Measurements from ENCODE around the gene NRAP. TPM values are rescaled to one million over a fixed set of nuclear protein-coding genes. Genes with fewer than 3 reads are reported as not detected.

NRAP gene
- total RNA-seq, 1 donor: under 0.01 TPM

DNA sequence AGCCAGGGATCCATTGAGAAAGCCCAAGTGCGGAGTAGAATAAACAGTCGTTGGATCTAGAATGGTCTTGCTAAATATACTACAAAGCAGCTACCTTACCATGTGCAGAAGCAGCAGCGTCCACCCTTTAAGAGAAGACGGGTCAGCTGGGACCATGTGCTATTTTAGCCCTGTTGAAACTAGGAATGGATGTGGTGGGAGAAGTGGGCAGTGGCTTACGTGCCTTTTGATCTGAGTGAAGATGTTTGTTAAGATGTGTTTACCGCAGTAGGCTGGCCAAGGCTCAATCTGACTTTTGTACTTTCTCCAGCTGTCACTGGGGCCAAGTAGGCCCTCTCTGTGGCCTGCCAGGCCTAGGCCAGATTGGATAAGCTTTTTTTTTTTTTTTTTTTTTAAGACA is 101.8 kb downstream of the NRAP start:
- TF ChIP-seq, protein P1, sequence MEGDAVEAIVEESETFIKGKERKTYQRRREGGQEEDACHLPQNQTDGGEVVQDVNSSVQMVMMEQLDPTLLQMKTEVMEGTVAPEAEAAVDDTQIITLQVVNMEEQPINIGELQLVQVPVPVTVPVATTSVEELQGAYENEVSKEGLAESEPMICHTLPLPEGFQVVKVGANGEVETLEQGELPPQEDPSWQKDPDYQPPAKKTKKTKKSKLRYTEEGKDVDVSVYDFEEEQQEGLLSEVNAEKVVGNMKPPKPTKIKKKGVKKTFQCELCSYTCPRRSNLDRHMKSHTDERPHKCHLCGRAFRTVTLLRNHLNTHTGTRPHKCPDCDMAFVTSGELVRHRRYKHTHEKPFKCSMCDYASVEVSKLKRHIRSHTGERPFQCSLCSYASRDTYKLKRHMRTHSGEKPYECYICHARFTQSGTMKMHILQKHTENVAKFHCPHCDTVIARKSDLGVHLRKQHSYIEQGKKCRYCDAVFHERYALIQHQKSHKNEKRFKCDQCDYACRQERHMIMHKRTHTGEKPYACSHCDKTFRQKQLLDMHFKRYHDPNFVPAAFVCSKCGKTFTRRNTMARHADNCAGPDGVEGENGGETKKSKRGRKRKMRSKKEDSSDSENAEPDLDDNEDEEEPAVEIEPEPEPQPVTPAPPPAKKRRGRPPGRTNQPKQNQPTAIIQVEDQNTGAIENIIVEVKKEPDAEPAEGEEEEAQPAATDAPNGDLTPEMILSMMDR (IDR thresholded peaks at IDR 0.05; ENCODE audit: insufficient read depth, low read depth, low read length): no peak

DNA sequence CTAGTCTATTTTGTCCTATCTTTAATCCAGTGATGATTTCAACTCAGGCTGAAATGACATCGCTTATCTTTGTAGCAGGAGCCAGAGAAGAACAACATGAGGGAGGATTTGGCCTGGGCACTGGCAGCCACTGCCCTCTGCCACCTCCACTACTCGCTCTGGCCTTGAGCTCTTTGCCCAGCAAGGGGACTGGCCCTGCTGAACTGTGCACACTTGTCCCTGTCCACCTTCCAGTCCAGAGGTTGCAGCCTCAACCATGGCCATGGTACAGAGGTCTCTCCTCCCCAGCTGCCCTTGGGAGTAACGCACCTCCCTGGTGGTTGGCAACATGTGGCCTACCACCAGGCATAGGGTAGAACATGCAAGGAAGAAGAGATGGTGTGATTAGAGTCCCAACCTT is 102.6 kb downstream of the NRAP start:
- no peak overlapping the region for H3K4me3 ChIP-seq (ENCODE audit: low read depth, low read length)
- TF ChIP-seq, protein P1 (IDR thresholded peaks at IDR 0.05; ENCODE audit: insufficient read depth, low read depth, low read length): no peak

More for the DNA sequence above, 101.8 kb downstream of the NRAP start:
- DNase-seq (ENCODE audit: low read depth): no peak
- no peak overlapping the region for H3K4me3 ChIP-seq (ENCODE audit: low read depth, low read length)

DNA sequence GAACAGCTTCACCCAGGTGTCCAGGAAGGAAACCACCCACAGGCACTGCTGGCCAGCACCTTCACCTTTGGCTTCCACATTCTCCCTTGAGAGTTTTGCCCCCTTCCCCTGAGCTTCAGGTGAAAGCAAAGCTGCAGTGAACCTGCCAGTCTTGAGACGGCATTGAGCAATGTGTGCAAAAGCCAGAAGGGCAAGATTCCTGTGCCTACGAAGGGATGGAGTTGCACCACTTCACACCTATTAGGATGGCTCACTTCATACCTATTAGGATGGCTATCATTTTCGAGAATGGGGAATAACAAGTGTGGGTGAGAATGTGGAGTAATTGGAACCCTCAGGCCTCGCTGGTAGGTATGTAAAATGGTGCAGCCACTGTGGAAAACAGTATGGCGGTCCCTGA is 103.8 kb downstream of the NRAP start:
- H3K4me3 ChIP-seq (ENCODE audit: low read depth, low read length): no peak overlapping the region
- DNase-seq (ENCODE audit: low read depth): no peak
- TF ChIP-seq, protein P1 (IDR thresholded peaks at IDR 0.05; ENCODE audit: insufficient read depth, low read depth, low read length): no peak

More for the DNA sequence above, 102.6 kb downstream of the NRAP start:
- no peak for DNase-seq (ENCODE audit: low read depth)

DNA sequence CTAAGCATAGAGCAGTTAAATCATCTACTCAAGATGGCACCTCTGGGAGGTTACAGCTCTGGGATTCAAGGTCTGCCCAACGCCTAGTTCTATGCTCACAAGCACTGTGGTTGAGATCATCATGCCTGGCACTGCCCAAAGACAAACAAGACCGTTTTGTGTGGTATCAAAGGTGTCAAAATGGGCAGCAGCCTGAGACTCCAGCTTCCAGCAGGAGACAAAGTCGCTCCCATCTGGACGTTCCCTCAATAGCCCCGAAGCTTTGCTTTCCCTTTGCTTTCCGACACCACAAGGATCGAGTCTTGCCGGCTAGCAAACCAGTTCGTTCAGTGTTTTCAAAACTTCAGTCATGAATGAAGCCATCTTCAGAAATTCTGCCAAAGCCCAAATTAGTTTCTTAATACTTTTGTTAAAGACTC is 105.9 kb downstream of the NRAP start:
- H3K4me3 ChIP-seq (ENCODE audit: low read depth, low read length): no peak overlapping the region
- TF ChIP-seq, protein P1 (IDR thresholded peaks at IDR 0.05; ENCODE audit: insufficient read depth, low read depth, low read length): no peak
- no peak for DNase-seq (ENCODE audit: low read depth)

DNA sequence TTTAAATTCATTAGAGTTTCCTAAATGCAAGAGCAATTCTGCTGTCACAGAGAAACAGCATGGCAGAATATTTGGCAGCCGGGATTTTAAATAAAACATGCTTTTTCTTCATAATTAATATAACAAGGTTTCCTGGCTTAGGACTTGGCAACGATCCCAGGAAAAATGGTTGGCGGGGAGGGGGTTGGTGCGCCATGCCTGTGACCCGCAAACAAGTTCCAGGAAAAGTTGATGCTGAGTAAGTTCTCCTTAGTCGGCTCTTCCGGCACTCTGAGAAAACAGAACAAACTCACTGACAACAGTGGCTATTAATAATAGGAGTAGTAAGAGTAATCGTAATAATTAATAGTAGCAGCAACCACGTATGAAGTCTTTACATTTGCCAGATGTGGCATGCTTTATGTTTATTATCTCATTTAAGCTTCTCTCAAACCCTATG is 106.4 kb downstream of the NRAP start:
- no peak for DNase-seq (ENCODE audit: low read depth)
- no peak overlapping the region for H3K4me3 ChIP-seq (ENCODE audit: low read depth, low read length)
- TF ChIP-seq, protein P1 (IDR thresholded peaks at IDR 0.05; ENCODE audit: insufficient read depth, low read depth, low read length): no peak

DNA sequence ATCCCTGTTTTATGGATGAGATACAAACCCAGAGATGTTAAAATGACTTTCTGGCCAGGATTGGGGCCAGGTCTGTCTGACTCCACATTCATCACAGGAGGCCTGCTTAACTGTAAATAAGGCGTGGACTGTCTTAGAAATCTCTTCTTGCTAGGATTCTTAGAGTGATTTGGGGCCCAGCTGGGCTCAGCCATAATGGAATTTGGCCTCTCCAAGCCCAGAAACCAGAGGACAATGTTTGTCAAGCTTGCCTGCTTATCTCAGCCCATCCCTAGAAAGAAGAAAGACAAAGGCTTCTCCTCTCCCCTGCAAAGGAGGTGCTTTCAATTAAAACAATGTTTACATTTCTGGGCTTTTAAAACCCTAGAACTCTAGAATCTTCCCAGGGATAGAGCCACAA is 108.1 kb downstream of the NRAP start:
- no peak overlapping the region for H3K4me3 ChIP-seq (ENCODE audit: low read depth, low read length)
- TF ChIP-seq, protein P1 (IDR thresholded peaks at IDR 0.05; ENCODE audit: insufficient read depth, low read depth, low read length): no peak
- no peak for DNase-seq (ENCODE audit: low read depth)

DNA sequence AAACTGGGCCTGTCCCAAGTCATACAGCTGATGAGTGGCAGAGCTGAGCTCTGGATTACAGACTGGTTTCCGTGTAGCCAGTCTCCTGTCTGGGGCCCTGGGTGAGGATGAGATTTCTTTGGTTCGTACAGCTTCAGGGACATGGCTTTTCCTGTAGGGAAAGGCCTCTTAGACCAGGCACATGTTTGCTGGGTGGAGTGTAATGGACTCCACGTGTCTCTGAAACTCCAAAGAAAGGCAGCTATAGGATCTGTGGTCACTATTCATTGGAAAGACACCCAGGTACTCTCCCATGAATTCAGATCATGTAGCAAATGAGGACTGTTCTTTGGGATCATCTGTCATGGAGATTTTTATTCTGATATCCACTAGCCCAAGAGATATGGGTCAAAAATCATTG is 108.6 kb downstream of the NRAP start:
- no peak for DNase-seq (ENCODE audit: low read depth)
- TF ChIP-seq, protein P1 (IDR thresholded peaks at IDR 0.05; ENCODE audit: insufficient read depth, low read depth, low read length): no peak
- H3K4me3 ChIP-seq (ENCODE audit: low read depth, low read length): no peak overlapping the region
